Stimulated activated CD4-positive, alpha-beta T cell treated with anti-CD3 and anti-CD28 coated beads, Interleukin-1b, Interleukin-23, amount 100 ng/mL, for 4 hours (primary cell): ENCODE data around the gene TOB2.
"Not testable (repeated sequence)": the region's sequence is repeated elsewhere in the genome, so short reads cannot be mapped to it uniquely, and the experiment has no call there.

ENCODE experiments used
- DNase-seq, 2 donors: peaks; one replicate each; pipeline ENCODE4 v3.0.0-alpha.2; 2020; ENCODE audit warnings: low read depth in 2 of 2

Gene TOB2

GRCh38 chr22:41468381-41469217 lies 22.0 kb upstream of the TOB2 start, which contains the start of the genes ACO2 and PHF5A:
TSS of gene ACO2 (plus strand) at chr22:41469117. CDS start at chr22:41469147, 30 bp downstream.
TSS of gene PHF5A (minus strand) at chr22:41468692. CDS start at chr22:41468653, 39 bp downstream.
- peak; percentile 95 to 97 for DNase-seq

GRCh38 chr22:41461901-41462300 lies 15.3 kb upstream of the TOB2 start:
- no peak for DNase-seq

- not testable (repeated sequence) for DNase-seq
Measured at GRCh38 chr22:41460071-41460470, 13.5 kb upstream of the TOB2 start.

DNA sequence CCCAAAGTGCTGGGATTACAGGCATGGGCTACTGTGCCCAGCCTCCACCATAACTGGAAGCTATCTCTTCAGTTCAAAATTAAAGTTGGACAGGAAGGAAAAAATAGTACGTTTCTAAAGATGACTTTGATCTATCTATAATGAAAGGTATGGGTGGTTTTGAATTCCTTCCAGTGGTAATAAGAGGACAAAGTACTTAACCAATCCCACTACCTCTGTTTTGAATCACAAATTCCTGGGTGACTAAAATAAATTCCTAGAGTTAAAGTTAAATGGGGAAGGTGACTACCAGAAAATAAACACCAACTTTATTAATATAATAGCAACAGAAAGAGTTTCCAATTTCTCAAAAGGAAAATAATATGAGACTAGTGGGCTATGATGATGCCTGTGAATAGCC lies 12.8 kb upstream of the TOB2 start:
- DNase-seq: no peak

DNA sequence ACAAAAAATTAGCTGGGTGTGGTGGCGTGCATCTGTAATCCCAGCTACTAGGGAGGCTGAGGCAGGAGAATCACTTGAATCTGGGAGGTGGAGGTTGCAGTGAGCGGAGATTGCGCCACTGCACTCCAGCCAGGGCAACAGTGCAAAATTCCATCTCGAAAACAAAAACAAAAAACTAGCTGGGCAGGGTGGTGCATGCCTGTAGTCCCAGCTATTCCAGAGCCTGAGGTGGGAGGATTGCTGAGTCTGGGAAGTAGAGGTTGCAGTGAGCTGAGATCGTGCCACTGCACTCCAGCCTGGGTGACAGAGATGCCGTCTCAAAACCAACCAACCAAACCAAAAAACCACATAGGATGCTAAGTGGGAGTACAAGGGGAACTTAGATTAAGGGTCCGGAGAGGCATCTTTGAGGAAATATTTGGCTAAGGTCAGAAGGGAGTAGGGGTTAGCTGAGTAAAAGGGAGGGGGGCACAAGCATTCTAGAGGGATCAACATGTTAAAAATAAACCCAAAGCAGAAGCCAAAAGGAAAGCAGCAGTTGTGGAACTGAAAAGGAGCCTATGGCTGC lies 11.6 kb upstream of the TOB2 start:
- DNase-seq: no peak

GRCh38 chr22:41448189-41448808 lies 1.7 kb upstream of the TOB2 start:
- DNase-seq: peak; percentile 80 to 82

GRCh38 chr22:41447435-41448188 lies 1.0 kb upstream of the TOB2 start:
- peak; percentile 31 to 55 for DNase-seq

GRCh38 chr22:41446057-41446501 lies 522 bp downstream of the TOB2 start:
- DNase-seq: peak in 1 of 2 donors; percentile 11

DNA sequence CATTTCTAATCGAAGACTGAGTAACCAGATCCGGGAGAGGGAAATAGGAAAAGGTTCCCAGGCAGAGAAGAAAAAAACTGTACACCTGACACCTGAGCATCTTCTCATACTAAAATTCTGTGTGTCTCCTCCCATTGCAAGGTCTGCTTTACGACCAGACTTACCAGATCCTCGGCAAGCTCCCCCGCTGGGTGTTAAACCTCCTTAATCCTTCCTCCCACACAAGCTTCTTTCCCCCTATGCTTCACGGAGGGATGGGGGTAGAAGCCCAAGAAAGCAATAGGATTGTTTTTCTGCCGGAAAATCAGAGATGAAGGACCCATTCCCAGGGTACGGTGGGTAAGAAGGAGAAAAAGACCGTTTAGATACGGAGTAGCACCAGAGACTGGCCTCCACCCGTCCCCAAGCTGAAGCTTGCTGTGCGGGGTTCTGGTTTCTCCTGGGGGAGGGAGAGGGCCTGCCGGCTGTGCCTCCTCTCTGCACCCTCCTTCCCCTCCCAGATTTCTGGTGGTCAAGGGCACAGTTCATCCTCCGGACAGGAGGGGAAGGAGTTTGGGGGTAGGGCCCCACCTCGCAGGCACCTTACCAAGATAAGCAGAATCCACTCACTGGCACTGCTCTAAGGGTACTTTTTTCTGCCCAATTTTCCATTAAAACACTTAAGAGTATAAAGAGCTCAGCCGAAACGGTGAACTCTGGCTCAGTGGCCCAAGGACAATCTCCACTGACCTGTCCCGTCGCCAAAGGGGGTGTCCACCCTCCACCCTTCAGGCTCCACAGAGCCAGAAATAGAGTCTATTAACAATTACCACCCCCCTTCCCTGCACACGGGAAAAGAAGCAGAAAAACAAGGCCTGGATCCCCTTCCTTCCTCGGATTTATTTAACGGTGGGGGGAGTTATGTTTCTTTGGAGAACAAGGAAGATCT lies 1.2 kb downstream of the TOB2 start:
- no peak for DNase-seq

GRCh38 chr22:41444360-41445128 lies 2.1 kb downstream of the TOB2 start:
- DNase-seq: peak; percentile 78 to 80

GRCh38 chr22:41442240-41442792 lies 4.3 kb downstream of the TOB2 start:
- no peak for DNase-seq

- not testable (repeated sequence) for DNase-seq
Measured at GRCh38 chr22:41440511-41440910, 6.1 kb downstream of the TOB2 start.

GRCh38 chr22:41437198-41437597 lies 9.4 kb downstream of the TOB2 start:
- DNase-seq: no peak

DNA sequence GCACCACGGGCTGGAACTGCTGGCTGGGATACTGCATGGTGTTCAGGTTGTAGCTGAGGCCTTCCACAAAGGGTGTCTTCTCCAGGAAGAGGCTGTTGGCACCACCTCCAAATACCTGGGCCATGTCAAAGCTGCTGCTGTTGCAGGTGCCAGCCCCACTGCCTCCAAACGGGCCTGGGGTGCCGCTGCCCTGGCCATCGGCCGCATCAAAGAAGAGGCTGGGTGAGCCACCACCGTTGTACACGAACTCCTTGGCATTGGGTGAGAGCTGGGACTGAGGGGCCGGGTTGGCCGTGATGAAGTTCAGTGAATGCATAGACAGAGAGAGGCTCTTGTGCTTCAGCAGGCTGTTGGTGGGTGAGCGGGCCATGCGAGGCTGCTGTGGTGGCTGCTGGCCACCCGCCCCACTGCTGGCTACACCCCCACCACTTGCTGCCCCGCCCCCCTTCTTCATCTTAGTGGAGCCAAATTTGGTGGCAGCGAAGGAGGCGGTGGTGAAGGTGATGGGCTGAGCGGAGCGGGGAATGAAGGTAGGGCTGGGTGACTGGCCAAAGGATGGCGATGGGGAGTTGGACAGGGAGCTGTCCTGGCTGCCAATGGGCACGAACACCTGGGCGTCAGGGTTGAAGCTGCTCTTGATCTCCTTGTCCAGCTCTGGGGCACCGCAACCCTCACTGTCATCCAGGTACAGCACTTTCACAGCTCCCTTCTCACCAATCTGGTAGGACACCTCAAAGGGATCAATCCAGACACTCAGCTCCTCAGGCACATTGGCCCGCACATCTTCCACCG lies 10.1 kb downstream of the TOB2 start:
- no peak for DNase-seq

- no peak for DNase-seq
Measured at GRCh38 chr22:41435560-41435959, 11.0 kb downstream of the TOB2 start.

DNA sequence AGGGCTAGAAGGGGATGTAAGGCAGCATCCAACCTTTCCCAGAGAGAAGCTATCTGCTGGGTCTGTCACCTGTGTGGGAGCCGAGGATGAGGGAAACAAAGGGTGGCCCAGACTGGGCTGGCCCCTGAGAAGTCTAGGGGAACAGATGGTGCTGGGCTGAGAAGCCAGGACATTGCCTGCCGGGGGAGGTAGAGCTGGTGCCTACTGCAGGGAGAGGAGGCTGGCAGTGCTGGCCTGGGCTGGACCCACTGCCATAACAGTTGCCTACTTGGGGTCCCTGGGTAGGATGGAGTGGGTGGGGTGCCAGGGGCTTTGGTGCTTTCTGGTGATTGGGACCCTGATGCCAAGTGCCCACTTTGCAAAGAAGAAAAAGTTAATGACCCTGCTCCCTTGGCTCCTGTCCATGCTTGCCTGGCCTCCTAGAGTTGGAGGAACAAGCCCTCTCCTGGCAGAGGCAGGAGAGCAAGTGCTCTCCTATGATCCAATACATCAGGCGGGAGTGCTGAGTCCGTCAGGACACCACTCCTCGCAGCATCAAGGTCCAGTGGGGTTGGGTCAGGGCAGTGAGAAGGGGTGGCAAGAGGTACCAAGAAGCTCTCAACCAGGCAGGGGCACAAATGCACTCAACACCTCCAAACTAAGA lies 12.1 kb downstream of the TOB2 start:
- not testable (repeated sequence) for DNase-seq

GRCh38 chr22:41433480-41433879 lies 13.1 kb downstream of the TOB2 start:
- DNase-seq: not testable (repeated sequence)

DNA sequence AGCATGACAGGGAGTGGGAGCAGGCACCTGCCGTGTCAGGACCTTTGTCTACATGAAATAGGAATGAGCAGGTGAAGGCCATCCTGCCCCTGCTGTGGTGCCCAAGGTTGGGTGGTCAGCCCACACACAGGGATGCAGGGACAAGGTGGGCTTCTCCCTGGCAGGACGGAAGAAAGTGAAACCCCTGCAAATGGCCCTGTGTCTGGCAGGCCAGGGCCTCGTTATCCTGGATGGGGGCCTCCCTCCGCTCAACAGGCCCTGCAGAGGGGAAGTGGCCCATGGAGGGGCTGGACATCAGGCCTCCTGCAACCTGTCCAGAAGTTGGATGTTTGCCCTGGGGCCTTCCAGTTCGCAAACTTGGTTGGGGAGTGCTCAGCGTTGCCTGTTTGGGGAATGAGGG lies 14.9 kb downstream of the TOB2 start:
- DNase-seq: no peak
